DOHH2 (cell line): ENCODE results near the gene CARMIL1.

ENCODE experiments used
- H3F3A ChIP-seq: fragments of 200-600 bp; sonication (generic), shearing (Covaris generic); 2 replicates; pipeline ENCODE4 v1.6.0; 2016; ENCODE audit warnings: antibody characterized with exemption, mild to moderate bottlenecking; ENCODE audit not compliant: control insufficient read depth, insufficient read depth
- H3K27ac ChIP-seq: fragments of 200-600 bp; sonication (generic); 2 replicates; pipeline ENCODE4 v1.5.1; 2014; ENCODE audit warnings: low read depth, mild to moderate bottlenecking, low read length, moderate library complexity
- H3K27me3 ChIP-seq: fragments of 200-600 bp; sonication (generic); 2 replicates; pipeline ENCODE4 v1.6.1; 2014; ENCODE audit warnings: mild to moderate bottlenecking, low read length, mixed read lengths; ENCODE audit not compliant: control insufficient read depth
- H3K36me3 ChIP-seq: fragments of 200-600 bp; sonication (generic); 2 replicates; pipeline ENCODE4 v1.6.1; 2014; ENCODE audit warnings: mild to moderate bottlenecking, low read length, moderate library complexity, mixed read lengths; ENCODE audit not compliant: control insufficient read depth
- H3K4me1 ChIP-seq: fragments of 200-600 bp; sonication (generic); 2 replicates; pipeline ENCODE4 v1.6.1; 2014; ENCODE audit warnings: mild to moderate bottlenecking, low read length, mixed read lengths; ENCODE audit not compliant: control insufficient read depth
- H3K4me2 ChIP-seq: fragments of 200-600 bp; sonication (generic); 2 replicates; pipeline ENCODE4 v1.6.0; 2014; ENCODE audit warnings: mild to moderate bottlenecking, low read length, moderate library complexity
- H3K4me3 ChIP-seq: fragments of 200-600 bp; sonication (generic); 2 replicates; pipeline ENCODE4 v1.5.1; 2014; ENCODE audit warnings: mild to moderate bottlenecking, low read length, mixed read lengths
- H3K79me2 ChIP-seq: fragments of 200-600 bp; sonication (generic); 2 replicates; pipeline ENCODE4 v1.6.1; 2014; ENCODE audit warnings: mild to moderate bottlenecking, low read length, mixed read lengths; ENCODE audit not compliant: control insufficient read depth
- H3K9me2 ChIP-seq: fragments of 200-600 bp; sonication (generic); replicated peaks from 2 replicates; pipeline ENCODE4 v1.6.1; 2014; ENCODE audit warnings: mild to moderate bottlenecking, low read length, mixed read lengths; ENCODE audit not compliant: control insufficient read depth
- H3K9me3 ChIP-seq: fragments of 200-600 bp; sonication (generic); 2 replicates; pipeline ENCODE4 v1.6.1; 2014; ENCODE audit warnings: antibody characterized with exemption, low read length, mixed read lengths; ENCODE audit not compliant: control insufficient read depth, insufficient read depth
- H4K20me1 ChIP-seq: fragments of 200-600 bp; sonication (generic); 2 replicates; pipeline ENCODE4 v1.6.0; 2014; ENCODE audit warnings: low read depth, mild to moderate bottlenecking, antibody characterized with exemption, low read length, moderate library complexity; ENCODE audit not compliant: control insufficient read depth, insufficient read depth
- CTCF ChIP-seq: fragments of 200-600 bp; sonication (generic); IDR thresholded peaks from one replicate; pipeline ENCODE4 v1.5.1; 2014; ENCODE audit warnings: antibody characterized with exemption, mild to moderate bottlenecking, low read depth, low read length; ENCODE audit not compliant: poor library complexity, severe bottlenecking
- EZH2phosphoT487 ChIP-seq: fragments of 200-600 bp; sonication (generic); IDR thresholded peaks from 2 replicates; pipeline ENCODE4 v1.6.1; 2017; ENCODE audit warnings: borderline replicate concordance, mild to moderate bottlenecking, antibody characterized with exemption, low read length, moderate library complexity, mixed read lengths

CARMIL1 gene

GRCh38 chr6:25333471-25333870 lies 54.3 kb downstream of the CARMIL1 start:
- Histone ChIP-seq H3K27ac (no peak overlapping the region), H3K9me3 (no peaks in the 10 kb centered on the region), H3K36me3 (no peaks in the 10 kb centered on the region), H3K9me2 (no peaks in the 10 kb centered on the region), H3K4me1 (peaks cover 54% of the 10 kb centered on the region), H3K4me3 (no peak overlapping the region), H4K20me1 (peaks cover 13% of the 10 kb centered on the region), H3K4me2 (no peak overlapping the region), H3F3A (no peaks in the 10 kb centered on the region), H3K79me2 (peaks cover 56% of the 10 kb centered on the region), H3K27me3 (no peaks in the 10 kb centered on the region)
- TF ChIP-seq EZH2phosphoT487, result no peak
- TF ChIP-seq CTCF, result no peak

DNA sequence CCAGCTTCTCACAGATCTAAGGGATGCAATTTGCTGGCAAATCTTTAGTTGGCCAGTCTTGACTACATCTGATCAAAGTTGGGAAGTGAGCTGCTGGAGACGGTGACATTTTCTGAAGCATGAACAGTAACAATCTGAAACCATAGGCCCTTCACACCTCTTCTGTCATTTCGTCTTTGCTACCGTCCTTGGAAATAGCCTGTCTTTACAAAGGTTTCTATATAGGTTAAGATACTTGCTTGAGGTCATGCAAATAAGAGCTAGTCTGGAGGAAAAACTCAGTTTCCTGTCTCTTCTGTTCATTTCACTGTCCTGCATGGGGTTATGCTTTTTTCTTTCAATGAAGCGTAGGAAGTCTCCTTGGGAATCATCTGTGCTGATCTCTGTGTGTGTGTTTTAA lies 55.6 kb downstream of the CARMIL1 start:
- TF ChIP-seq EZH2phosphoT487, result no peak
- no peak for TF ChIP-seq CTCF
- Histone ChIP-seq H3K4me2 (peak overlapping the region; percentile 58), H3K27ac (no peak overlapping the region), H3F3A (no peaks in the 10 kb centered on the region), H3K27me3 (no peaks in the 10 kb centered on the region), H3K4me3 (peak overlapping the region; percentile 41), H4K20me1 (peaks cover 11% of the 10 kb centered on the region), H3K36me3 (no peaks in the 10 kb centered on the region), H3K9me2 (no peaks in the 10 kb centered on the region), H3K79me2 (peaks cover 62% of the 10 kb centered on the region), H3K9me3 (no peaks in the 10 kb centered on the region), H3K4me1 (peaks cover 42% of the 10 kb centered on the region)

DNA sequence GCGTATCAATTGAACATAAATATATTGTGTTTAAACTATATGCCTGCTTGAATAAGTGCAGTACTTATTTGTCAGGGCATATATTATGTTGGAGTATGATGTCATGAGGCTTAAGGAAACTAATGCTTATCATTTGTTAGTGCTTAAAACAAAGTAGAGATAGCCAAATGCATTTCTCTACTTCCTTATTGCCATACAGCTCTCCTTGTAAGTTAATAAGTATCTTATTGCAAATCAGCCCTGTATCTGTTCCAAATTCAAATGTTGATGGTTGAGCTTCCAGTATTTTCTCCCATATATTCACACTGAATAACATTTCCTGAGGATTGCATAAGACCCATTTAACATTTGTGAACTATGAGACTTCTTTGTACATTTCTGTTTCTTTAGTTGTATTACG lies 57.8 kb downstream of the CARMIL1 start:
- H3K4me2 ChIP-seq, result no peak overlapping the region
- peaks cover 63% of the 10 kb centered on the region for H3K79me2 ChIP-seq
- H3K27me3 ChIP-seq, result no peaks in the 10 kb centered on the region
- no peaks in the 10 kb centered on the region for H3K9me2 ChIP-seq
- H3F3A ChIP-seq, result no peaks in the 10 kb centered on the region
- H3K36me3 ChIP-seq, result no peaks in the 10 kb centered on the region
- H3K27ac ChIP-seq, result no peak overlapping the region
- peaks cover 9% of the 10 kb centered on the region for H4K20me1 ChIP-seq
- no peaks in the 10 kb centered on the region for H3K9me3 ChIP-seq
- TF ChIP-seq EZH2phosphoT487 (no peak), CTCF (no peak)
- H3K4me3 ChIP-seq, result no peak overlapping the region
- H3K4me1 ChIP-seq, result peaks cover 35% of the 10 kb centered on the region

GRCh38 chr6:25337431-25337830 lies 58.3 kb downstream of the CARMIL1 start:
- no peak for TF ChIP-seq EZH2phosphoT487
- TF ChIP-seq CTCF, result no peak
- Histone ChIP-seq H4K20me1 (peaks cover 13% of the 10 kb centered on the region), H3K79me2 (peaks cover 59% of the 10 kb centered on the region), H3K4me3 (no peak overlapping the region), H3K9me2 (no peaks in the 10 kb centered on the region), H3K36me3 (no peaks in the 10 kb centered on the region), H3F3A (no peaks in the 10 kb centered on the region), H3K27ac (no peak overlapping the region), H3K4me1 (peaks cover 30% of the 10 kb centered on the region), H3K27me3 (no peaks in the 10 kb centered on the region), H3K4me2 (no peak overlapping the region), H3K9me3 (no peaks in the 10 kb centered on the region)
